ENCODE measurements around the gene CD300A.

CD300A gene

DNA sequence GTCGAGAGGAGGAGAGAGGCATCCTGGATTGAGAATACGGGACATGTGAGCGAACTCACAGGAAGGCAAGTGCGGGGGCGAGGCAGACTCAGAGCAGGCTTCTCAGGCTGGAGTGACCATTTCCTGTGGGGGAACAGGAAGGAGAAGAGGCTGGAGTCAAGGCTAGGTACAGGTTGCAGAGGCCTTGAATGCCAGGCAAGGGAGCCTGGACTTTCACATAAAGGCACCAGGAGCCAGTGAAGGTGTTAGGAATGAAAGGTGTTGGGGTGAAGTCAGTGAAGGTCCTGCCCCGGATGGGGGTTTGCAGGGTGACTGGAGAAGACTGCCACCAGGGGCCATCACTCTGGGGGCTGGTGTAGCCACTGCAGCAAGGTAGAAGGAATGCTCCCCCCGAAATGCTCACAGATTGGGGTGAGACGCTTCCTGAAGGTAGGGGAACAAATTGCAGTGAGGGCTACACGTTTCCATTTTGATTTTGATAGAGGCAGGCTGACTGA lies 39.8 kb upstream of the CD300A start:
- H3K27ac ChIP-seq: no peak overlapping the region
- H3K36me3 ChIP-seq: no peaks in the 10 kb centered on the region
- peaks cover 2 to 11% of the 10 kb centered on the region in 2 experiments for H3K4me1 ChIP-seq (ENCODE audit: control insufficient read depth in 1 of 2, insufficient read depth in 1 of 2, low read depth in 1 of 2, low read length in 1 of 2)
- peaks cover 4% of the 10 kb centered on the region for H3K9me3 ChIP-seq
- TF ChIP-seq CTCF (IDR thresholded peaks at IDR 0.05): no peak
- H3K27me3 ChIP-seq: peaks cover 70% of the 10 kb centered on the region
- H3K4me3 ChIP-seq (ENCODE audit: low read depth in 1 of 2, low read length in 1 of 2): no peak overlapping the region

GRCh38 chr17:74427048-74427762 lies 39.2 kb upstream of the CD300A start:
- H3K27ac ChIP-seq: no peak overlapping the region

GRCh38 chr17:74427763-74428153 lies 38.7 kb upstream of the CD300A start:
- Histone ChIP-seq H3K36me3 (no peaks in the 10 kb centered on the region), H3K27ac (no peak overlapping the region), H3K4me3 (ENCODE audit: low read depth in 1 of 2, low read length in 1 of 2) (no peak overlapping the region), H3K9me3 (peaks cover 4% of the 10 kb centered on the region), H3K4me1 (ENCODE audit: control insufficient read depth in 1 of 2, insufficient read depth in 1 of 2, low read depth in 1 of 2, low read length in 1 of 2) (peaks cover 6 to 19% of the 10 kb centered on the region in 2 experiments), H3K27me3 (peaks cover 82% of the 10 kb centered on the region)
- no peak for TF ChIP-seq CTCF (IDR thresholded peaks at IDR 0.05)

More at GRCh38 chr17:74427048-74427762, 39.2 kb upstream of the CD300A start:
- Histone ChIP-seq H3K4me3 (ENCODE audit: low read depth in 1 of 2, low read length in 1 of 2) (no peak overlapping the region), H3K36me3 (no peaks in the 10 kb centered on the region), H3K4me1 (ENCODE audit: control insufficient read depth in 1 of 2, insufficient read depth in 1 of 2, low read depth in 1 of 2, low read length in 1 of 2) (peaks cover 6 to 17% of the 10 kb centered on the region in 2 experiments), H3K27me3 (peaks cover 76% of the 10 kb centered on the region), H3K9me3 (peaks cover 4% of the 10 kb centered on the region)
- TF ChIP-seq CTCF (IDR thresholded peaks at IDR 0.05): no peak

DNA sequence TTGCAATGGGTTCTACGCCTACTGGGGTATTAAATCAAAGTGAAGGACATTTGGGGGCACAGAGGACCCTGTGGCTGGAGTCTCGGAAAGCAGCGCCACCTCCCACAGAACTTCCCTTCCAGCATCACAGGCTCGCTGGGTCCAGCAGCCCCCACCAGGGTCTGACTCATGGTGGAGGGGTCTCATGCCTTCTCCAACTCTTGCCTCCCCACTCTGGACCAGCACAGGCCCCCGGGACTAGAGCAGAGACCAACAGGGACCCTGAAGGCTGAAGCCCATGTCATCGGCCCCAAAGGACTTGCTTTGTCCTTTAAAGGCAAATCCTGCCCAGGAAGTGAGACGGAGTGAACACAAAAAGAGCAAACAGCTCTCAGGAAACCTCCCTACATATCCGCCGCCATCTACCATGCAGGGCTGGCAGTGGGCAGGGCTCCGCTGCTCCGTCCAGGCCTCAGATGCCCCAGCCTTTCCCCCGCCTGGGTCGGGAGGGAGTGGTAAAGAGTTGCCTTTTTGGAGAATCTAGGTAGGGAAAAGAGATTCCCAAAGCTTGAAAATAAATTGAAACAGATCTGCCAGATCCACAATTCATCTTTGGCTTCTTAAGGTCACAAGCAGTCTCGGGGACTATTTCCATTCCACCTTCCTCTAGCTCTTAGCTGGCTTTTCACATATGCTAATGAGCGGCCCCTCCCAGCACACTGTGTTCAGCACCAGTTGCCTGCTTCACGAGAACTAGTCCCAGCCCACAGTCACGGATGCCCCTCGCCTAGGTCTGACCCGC lies 36.6 kb upstream of the CD300A start:
- TF ChIP-seq CTCF (IDR thresholded peaks at IDR 0.05): no peak
- no peaks in the 10 kb centered on the region for H3K36me3 ChIP-seq
- no peak overlapping the region for H3K4me3 ChIP-seq (ENCODE audit: low read depth in 1 of 2, low read length in 1 of 2)
- peaks cover 6 to 19% of the 10 kb centered on the region in 2 experiments for H3K4me1 ChIP-seq (ENCODE audit: control insufficient read depth in 1 of 2, insufficient read depth in 1 of 2, low read depth in 1 of 2, low read length in 1 of 2)
- no peak overlapping the region for H3K27ac ChIP-seq
- H3K9me3 ChIP-seq: peaks cover 4% of the 10 kb centered on the region
- H3K27me3 ChIP-seq: peaks cover 98% of the 10 kb centered on the region

DNA sequence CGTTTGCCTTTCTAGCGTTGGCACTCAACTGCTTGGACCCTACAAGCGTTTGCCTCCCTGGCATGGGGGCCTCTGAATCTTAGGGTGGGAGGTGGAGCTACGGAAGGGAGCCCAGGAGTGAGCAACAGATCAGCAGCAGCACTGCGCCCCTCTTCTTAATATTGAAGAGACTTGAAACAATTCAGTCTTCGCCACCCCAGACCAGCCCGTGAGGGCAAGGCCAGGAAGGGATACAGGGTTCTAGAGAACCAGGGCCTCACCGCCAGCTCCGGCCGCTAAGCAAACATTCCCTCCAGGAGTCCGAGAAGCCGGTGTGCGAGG lies 36.1 kb upstream of the CD300A start:
- no peaks in the 10 kb centered on the region for H3K36me3 ChIP-seq
- no peak overlapping the region for H3K4me3 ChIP-seq (ENCODE audit: low read depth in 1 of 2, low read length in 1 of 2)
- H3K27me3 ChIP-seq: peaks cover 98% of the 10 kb centered on the region
- H3K4me1 ChIP-seq (ENCODE audit: control insufficient read depth in 1 of 2, insufficient read depth in 1 of 2, low read depth in 1 of 2, low read length in 1 of 2): peaks cover 6 to 19% of the 10 kb centered on the region in 2 experiments
- peaks cover 4% of the 10 kb centered on the region for H3K9me3 ChIP-seq
- TF ChIP-seq CTCF (IDR thresholded peaks at IDR 0.05): no peak
- H3K27ac ChIP-seq: no peak overlapping the region
